SU-DHL-6 (cell line): ENCODE data around the gene RRAS2.

Experiments used
- H2AFZ ChIP-seq: fragments of 200-600 bp; sonication (generic); 2 replicates; pipeline ENCODE4 v1.6.1; 2014; ENCODE audit warnings: low read depth, mild to moderate bottlenecking, moderate library complexity, mixed read lengths, antibody characterized with exemption, low read length; ENCODE audit not compliant: severe bottlenecking
- H3F3A ChIP-seq: fragments of 200-600 bp; shearing (Covaris generic); 2 replicates; pipeline ENCODE4 v1.6.0; 2016; ENCODE audit warnings: antibody characterized with exemption, mild to moderate bottlenecking; ENCODE audit not compliant: insufficient read depth
- H3K27ac ChIP-seq: fragments of 200-600 bp; sonication (generic); 2 replicates; pipeline ENCODE4 v1.5.1; 2016; ENCODE audit warnings: low read depth, mild to moderate bottlenecking, low read length, moderate library complexity, mixed read lengths
- H3K27me3 ChIP-seq: fragments of 200-600 bp; sonication (generic), shearing (Covaris generic); 2 replicates; pipeline ENCODE4 v1.6.0; 2014; ENCODE audit warnings: mild to moderate bottlenecking, low read length
- H3K36me3 ChIP-seq: fragments of 200-600 bp; sonication (generic); 2 replicates; pipeline ENCODE4 v1.6.1; 2014; ENCODE audit warnings: mild to moderate bottlenecking, low read length, mixed read lengths
- H3K4me2 ChIP-seq: fragments of 300-600, 200-600 bp; shearing (Covaris generic), sonication (generic); 2 replicates; pipeline ENCODE4 v1.6.0; 2014; ENCODE audit warnings: low read length, low read depth, mild to moderate bottlenecking; ENCODE audit not compliant: poor library complexity, severe bottlenecking
- H3K4me3 ChIP-seq: fragments of 200-600 bp; sonication (generic); 2 replicates; pipeline ENCODE4 v1.5.1; 2014; ENCODE audit warnings: antibody characterized with exemption, low read length, mild to moderate bottlenecking, mixed read lengths; ENCODE audit not compliant: insufficient read depth, poor library complexity, severe bottlenecking
- H3K79me2 ChIP-seq: fragments of 200-600 bp; sonication (generic); 2 replicates; pipeline ENCODE4 v1.6.1; 2014; ENCODE audit warnings: mild to moderate bottlenecking, low read length, moderate library complexity; ENCODE audit not compliant: insufficient read depth
- H3K9ac ChIP-seq: fragments of 200-600 bp; sonication (generic); 2 replicates; pipeline ENCODE4 v1.7.0; 2014; ENCODE audit warnings: mild to moderate bottlenecking, low read length
- H3K9me2 ChIP-seq: fragments of 200-600 bp; sonication (generic); replicated peaks from 2 replicates; pipeline ENCODE4 v1.6.1; 2014; ENCODE audit warnings: low read length; ENCODE audit not compliant: insufficient read depth
- H3K9me3 ChIP-seq: fragments of 200-600 bp; sonication (generic); 2 replicates; pipeline ENCODE4 v1.6.1; 2014; ENCODE audit warnings: low read length, mixed read lengths; ENCODE audit not compliant: insufficient read depth
- H4K20me1 ChIP-seq: fragments of 200-600 bp; sonication (generic); 2 replicates; pipeline ENCODE4 v1.6.1; 2014; ENCODE audit warnings: low read depth, mild to moderate bottlenecking, antibody characterized with exemption, low read length, moderate library complexity, mixed read lengths
- EZH2phosphoT487 ChIP-seq: fragments of 200-600 bp; sonication (generic), shearing (Covaris generic); conservative IDR thresholded peaks from 2 replicates; pipeline ENCODE4 v1.6.1; 2018; ENCODE audit warnings: mild to moderate bottlenecking, antibody characterized with exemption, low read length, moderate library complexity, mixed read lengths
- TF ChIP-seq, protein P1 (sequence below): fragments of 200-600 bp; sonication (generic); IDR thresholded peaks from one replicate; pipeline ENCODE4 v1.5.1; 2017; ENCODE audit warnings: antibody characterized with exemption, mild to moderate bottlenecking, low read length, moderate library complexity; ENCODE audit not compliant: insufficient read depth, poor library complexity, severe bottlenecking

The RRAS2 gene

DNA sequence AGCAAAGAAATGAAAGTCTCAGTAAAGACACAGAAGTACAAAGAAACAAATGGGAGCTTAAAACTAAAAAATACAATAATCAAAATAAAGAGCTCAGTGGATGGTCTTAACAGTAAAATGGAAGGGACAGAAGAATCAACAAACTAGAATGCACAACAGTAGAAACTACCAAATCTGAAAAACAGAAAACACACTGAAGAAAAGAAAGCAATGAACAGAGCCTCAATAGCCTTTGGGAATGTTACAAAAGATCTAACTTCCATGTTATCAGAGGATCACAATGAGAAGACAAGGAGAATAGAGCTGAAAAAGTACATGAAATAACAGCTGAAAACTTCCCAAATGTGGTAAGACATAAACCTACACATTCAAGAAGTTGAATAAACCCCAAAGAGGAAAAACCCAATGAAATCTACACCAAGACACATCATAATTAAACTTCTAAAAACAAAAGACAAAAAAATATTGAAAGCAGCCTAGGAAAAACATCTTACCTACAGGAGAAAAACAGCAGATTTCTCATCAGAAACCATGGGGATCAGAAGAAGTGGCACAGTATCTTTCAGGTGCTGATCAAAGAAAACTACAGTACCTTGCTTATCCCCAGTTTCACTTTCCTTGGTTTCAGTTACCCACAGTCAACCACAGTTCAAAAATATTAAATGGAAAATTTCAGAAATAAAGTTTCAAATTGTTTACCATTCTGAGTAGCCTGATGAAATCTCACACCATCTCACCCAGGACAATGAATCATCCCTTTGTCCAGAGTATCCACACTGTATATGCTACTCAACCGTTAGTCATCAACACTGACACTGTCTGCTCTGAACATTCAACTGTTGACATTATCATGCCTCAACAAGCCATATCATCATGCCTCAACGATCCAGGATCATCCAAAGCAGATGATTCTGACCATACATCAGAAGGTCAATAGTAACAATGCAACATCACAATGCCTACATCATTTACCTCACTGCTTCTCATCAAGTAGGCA lies 22.2 kb downstream of the RRAS2 start:
- H3F3A ChIP-seq: peaks cover 68% of the 10 kb centered on the region
- peak overlapping the region; percentile 95 for H3K27ac ChIP-seq
- peaks cover 17% of the 10 kb centered on the region for H3K36me3 ChIP-seq
- peaks cover 27% of the 10 kb centered on the region; the same call in 1 of the 2 replicates for H4K20me1 ChIP-seq
- no peaks in the 10 kb centered on the region for H3K9me3 ChIP-seq
- peak overlapping the region; percentile 15 for H3K4me3 ChIP-seq
- H3K4me2 ChIP-seq: peak overlapping the region; percentile 96
- no peak overlapping the region for H2AFZ ChIP-seq
- peaks cover 100% of the 10 kb centered on the region for H3K79me2 ChIP-seq
- H3K27me3 ChIP-seq: no peaks in the 10 kb centered on the region
- TF ChIP-seq, protein P1, sequence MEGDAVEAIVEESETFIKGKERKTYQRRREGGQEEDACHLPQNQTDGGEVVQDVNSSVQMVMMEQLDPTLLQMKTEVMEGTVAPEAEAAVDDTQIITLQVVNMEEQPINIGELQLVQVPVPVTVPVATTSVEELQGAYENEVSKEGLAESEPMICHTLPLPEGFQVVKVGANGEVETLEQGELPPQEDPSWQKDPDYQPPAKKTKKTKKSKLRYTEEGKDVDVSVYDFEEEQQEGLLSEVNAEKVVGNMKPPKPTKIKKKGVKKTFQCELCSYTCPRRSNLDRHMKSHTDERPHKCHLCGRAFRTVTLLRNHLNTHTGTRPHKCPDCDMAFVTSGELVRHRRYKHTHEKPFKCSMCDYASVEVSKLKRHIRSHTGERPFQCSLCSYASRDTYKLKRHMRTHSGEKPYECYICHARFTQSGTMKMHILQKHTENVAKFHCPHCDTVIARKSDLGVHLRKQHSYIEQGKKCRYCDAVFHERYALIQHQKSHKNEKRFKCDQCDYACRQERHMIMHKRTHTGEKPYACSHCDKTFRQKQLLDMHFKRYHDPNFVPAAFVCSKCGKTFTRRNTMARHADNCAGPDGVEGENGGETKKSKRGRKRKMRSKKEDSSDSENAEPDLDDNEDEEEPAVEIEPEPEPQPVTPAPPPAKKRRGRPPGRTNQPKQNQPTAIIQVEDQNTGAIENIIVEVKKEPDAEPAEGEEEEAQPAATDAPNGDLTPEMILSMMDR: no peak
- TF ChIP-seq EZH2phosphoT487: no peak
- H3K9me2 ChIP-seq: no peaks in the 10 kb centered on the region
- H3K9ac ChIP-seq: 0 out of 2 replicates have a peak overlapping the region, but pooled peaks have one; percentile 21

DNA sequence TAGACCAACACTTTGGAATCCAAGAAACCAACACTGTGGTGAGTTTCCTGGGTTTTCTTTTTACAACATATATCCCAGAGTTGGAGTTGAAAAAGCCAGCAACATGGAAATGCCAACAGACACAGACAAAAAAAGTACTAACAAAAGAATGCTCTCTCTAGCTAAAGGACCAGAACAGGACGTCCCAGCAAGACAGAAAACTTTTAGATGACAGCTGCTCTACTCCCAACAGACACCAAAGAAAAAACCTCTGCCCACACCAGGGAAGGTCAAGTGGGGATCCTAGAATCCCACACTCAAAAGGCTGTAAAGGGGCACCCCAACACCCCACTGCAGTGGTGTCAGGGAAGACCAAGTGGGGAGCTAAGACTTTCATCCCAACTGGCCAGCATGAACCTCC lies 23.3 kb downstream of the RRAS2 start:
- Histone ChIP-seq H2AFZ (no peak overlapping the region), H3K9me2 (no peaks in the 10 kb centered on the region), H3K79me2 (peaks cover 100% of the 10 kb centered on the region), H3K9me3 (no peaks in the 10 kb centered on the region), H3K27me3 (no peaks in the 10 kb centered on the region), H3K4me3 (peak overlapping the region; percentile 2), H3K27ac (peak overlapping the region; percentile 95), H3K36me3 (peaks cover 17% of the 10 kb centered on the region), H3F3A (peaks cover 68% of the 10 kb centered on the region), H4K20me1 (peaks cover 23% of the 10 kb centered on the region; the same call in 1 of the 2 replicates), H3K9ac (peak overlapping the region; percentile 21), H3K4me2 (peak overlapping the region; percentile 96)
- TF ChIP-seq, protein P1: no peak
- no peak for TF ChIP-seq EZH2phosphoT487

DNA sequence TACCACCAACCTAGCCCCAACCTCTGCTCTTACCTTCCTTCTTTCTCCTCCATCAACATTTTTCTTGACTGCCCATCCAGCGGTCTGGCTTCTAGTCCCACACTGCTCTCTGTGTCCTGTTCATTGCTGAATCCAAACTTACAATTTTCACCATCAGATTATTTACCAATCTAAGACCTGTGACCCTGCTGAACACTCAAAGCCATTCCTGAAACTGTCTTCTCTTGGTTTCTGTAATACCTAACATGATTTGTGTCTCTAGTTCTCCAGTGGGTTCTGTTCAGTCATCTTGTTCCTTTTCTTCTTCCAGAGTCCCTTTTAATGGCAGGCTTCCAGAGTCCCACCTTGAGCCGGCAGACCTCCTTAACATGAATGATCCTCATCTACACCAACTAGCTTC lies 24.1 kb downstream of the RRAS2 start:
- Histone ChIP-seq H3K79me2 (peaks cover 100% of the 10 kb centered on the region), H3K4me3 (peak overlapping the region; percentile 2), H3K27ac (peak overlapping the region; percentile 95), H4K20me1 (peaks cover 23% of the 10 kb centered on the region; the same call in 1 of the 2 replicates), H3K36me3 (peaks cover 17% of the 10 kb centered on the region), H3K9me2 (no peaks in the 10 kb centered on the region), H3K9ac (peak overlapping the region; percentile 21), H3F3A (peaks cover 72% of the 10 kb centered on the region), H3K27me3 (no peaks in the 10 kb centered on the region), H2AFZ (no peak overlapping the region), H3K9me3 (no peaks in the 10 kb centered on the region), H3K4me2 (peak overlapping the region; percentile 96)
- TF ChIP-seq EZH2phosphoT487: no peak
- TF ChIP-seq, protein P1: no peak
